NCI-H345 treated with DMSO at 0.1 percent for 48 hours (cell line): ENCODE results near the gene RAB3GAP1.
"Not testable (repeated sequence)": the region's sequence is repeated elsewhere in the genome, so short reads cannot be mapped to it uniquely, and the experiment has no call there.

Experiments
- DNase-seq: peaks from one replicate; lab custom pipeline; 2025; ENCODE audit not compliant: unreplicated experiment; lab: John Stamatoyannopoulos, UW

The RAB3GAP1 gene

GRCh38 chr2:135052042-135052876 is at the start of gene RAB3GAP1:
TSS of gene RAB3GAP1 (plus strand) at chr2:135052292. CDS start at chr2:135052308, 16 bp downstream.
- peak; percentile 68 for DNase-seq

- DNase-seq, result no peak
Observed at GRCh38 chr2:135002836-135003235, 49.3 kb upstream of the RAB3GAP1 start.

GRCh38 chr2:135004005-135004746 is 47.9 kb upstream of the RAB3GAP1 start:
- DNase-seq, result peak; percentile 76

- DNase-seq, result no peak
Observed at GRCh38 chr2:135005753-135006152, 46.3 kb upstream of the RAB3GAP1 start.

- no peak for DNase-seq
Observed at GRCh38 chr2:135009339-135009738, 42.8 kb upstream of the RAB3GAP1 start.

GRCh38 chr2:135010200-135010942 is 41.7 kb upstream of the RAB3GAP1 start:
- DNase-seq, result no peak

GRCh38 chr2:135011633-135012032 is 40.5 kb upstream of the RAB3GAP1 start:
- no peak for DNase-seq

GRCh38 chr2:135021618-135022017 is 30.5 kb upstream of the RAB3GAP1 start:
- no peak for DNase-seq

- no peak for DNase-seq
Observed at GRCh38 chr2:135022952-135023880, 28.9 kb upstream of the RAB3GAP1 start.

- DNase-seq, result no peak
Observed at GRCh38 chr2:135023886-135024485, 28.1 kb upstream of the RAB3GAP1 start.

- no peak for DNase-seq
Observed at GRCh38 chr2:135029481-135030134, 22.5 kb upstream of the RAB3GAP1 start.

GRCh38 chr2:135030826-135031225 is 21.3 kb upstream of the RAB3GAP1 start:
- DNase-seq, result no peak

GRCh38 chr2:135033216-135033615 is 18.9 kb upstream of the RAB3GAP1 start:
- DNase-seq, result not testable (repeated sequence)

- DNase-seq, result no peak
Observed at GRCh38 chr2:135037831-135038230, 14.3 kb upstream of the RAB3GAP1 start.

GRCh38 chr2:135043345-135043744 is 8.7 kb upstream of the RAB3GAP1 start:
- no peak for DNase-seq

- DNase-seq, result no peak
Observed at GRCh38 chr2:135047300-135047699, 4.8 kb upstream of the RAB3GAP1 start, which contains the start of gene MAP3K19. TSS of gene MAP3K19 (minus strand) at chr2:135047447. CDS start at chr2:135024647, 22,800 bp downstream.

- no peak for DNase-seq
Observed at GRCh38 chr2:135048122-135048521, 4.0 kb upstream of the RAB3GAP1 start.

GRCh38 chr2:135050132-135050531 is 2.0 kb upstream of the RAB3GAP1 start:
- no peak for DNase-seq

- no peak for DNase-seq
Observed at GRCh38 chr2:135050684-135051083, 1.4 kb upstream of the RAB3GAP1 start.
